HCT116 (cell line): ENCODE results near the gene IL18RAP. TPM values are rescaled to one million over a fixed set of nuclear protein-coding genes. Genes with fewer than 3 reads are reported as not detected.

Experiments
- ATAC-seq: fragments of 200-7000 bp; cut with Tn5 transposase; 2 replicates; pipeline ENCODE4 v1.9.1; 2020; ENCODE audit warnings: mild to moderate bottlenecking, moderate library complexity
- BruUV-seq: library from RNA; stranded (reverse); fragments of 400-500 nt; replicated peaks from 2 replicates; lab custom pipeline; 2021; lab: Mats Ljungman, UMichigan
- CTCF ChIA-PET: fragments of 300-600 bp; sonication (Branson Sonifier 250); formaldehyde crosslinking; loops from one replicate; lab custom pipeline; 2021; ENCODE audit warnings: antibody characterized with exemption; lab: Charles Lee
- POLR2A ChIA-PET: fragments of 300-600, 350-600 bp; sonication (Branson Sonifier 250); formaldehyde crosslinking; loops from one replicate; lab custom pipeline; 2021; ENCODE audit warnings: antibody characterized with exemption; lab: Charles Lee
- RAD21 ChIA-PET, 2 experiments: fragments of 300-600 bp; sonication (Branson Sonifier 250); formaldehyde crosslinking; loops; one replicate each; lab custom pipeline; 2023; ENCODE audit warnings: low total read pairs in 2 of 2; ENCODE audit not compliant: uncharacterized antibody in 2 of 2, unreplicated experiment in 2 of 2, low non-redundant PET in 1 of 2; lab: Charles Lee
- DNase-seq: peaks from one replicate; pipeline ENCODE4 v3.0.0-alpha.2; 2010; ENCODE audit warnings: low read depth, low spot score
- H2AFZ ChIP-seq: fragments of 200-600 bp; shearing (Covaris generic), sonication (generic); 2 replicates; pipeline ENCODE4 v1.6.1; 2017; ENCODE audit warnings: low read depth, mixed run types, mixed read lengths, antibody characterized with exemption, low read length; ENCODE audit not compliant: poor library complexity, severe bottlenecking
- H3K27ac ChIP-seq: 2 replicates; pipeline ENCODE4 v1.5.1; 2012; ENCODE audit warnings: low read depth, low read length
- H3K27me3 ChIP-seq: fragments of 200-600 bp; sonication (generic); 2 replicates; pipeline ENCODE4 v1.6.1; 2016; ENCODE audit warnings: mixed run types, low read length, mixed read lengths; ENCODE audit not compliant: insufficient read depth
- H3K36me3 ChIP-seq, 2 experiments: fragments of 200-500 bp in 1 of 2; fragments of 200-600 bp in 1 of 2; sonication (Bioruptor generic) in 1 of 2; sonication (generic) in 1 of 2; 2 replicates each; pipeline versions ENCODE4 v1.5.1 to v1.6.1; 2014 to 2016; ENCODE audit warnings: low read length in 2 of 2, inconsistent platforms in 1 of 2, mixed read lengths in 1 of 2, mixed run types in 1 of 2; ENCODE audit not compliant: insufficient read depth in 2 of 2, control insufficient read depth in 1 of 2
- H3K4me1 ChIP-seq, 2 experiments: fragments of 200-600 bp in 1 of 2; sonication (generic) in 1 of 2; 2 replicates each; pipeline versions ENCODE4 v1.5.1 to v1.6.1; 2012 to 2017; ENCODE audit warnings: low read length in 2 of 2, inconsistent platforms in 1 of 2, mild to moderate bottlenecking in 1 of 2, mixed read lengths in 1 of 2, mixed run types in 1 of 2, moderate library complexity in 1 of 2; ENCODE audit not compliant: insufficient read depth in 2 of 2, control insufficient read depth in 1 of 2
- H3K4me2 ChIP-seq: fragments of 200-600 bp; sonication (generic); 2 replicates; pipeline ENCODE4 v1.6.1; 2017; ENCODE audit warnings: mixed run types, low read length, mixed read lengths
- H3K4me3 ChIP-seq, 2 experiments: fragments of 200-600 bp in 1 of 2; sonication (generic) in 1 of 2; replicated peaks in 1 of 2; 2 replicates each; pipeline ENCODE4 v1.5.1; 2011 to 2016; ENCODE audit warnings: low read length in 2 of 2, control low read depth in 1 of 2, low read depth in 1 of 2, mild to moderate bottlenecking in 1 of 2, mixed read lengths in 1 of 2, mixed run types in 1 of 2
- H3K79me2 ChIP-seq: fragments of 200-600 bp; sonication (generic); 2 replicates; pipeline ENCODE4 v1.6.1; 2017; ENCODE audit warnings: mild to moderate bottlenecking, mixed run types, low read length, moderate library complexity, mixed read lengths; ENCODE audit not compliant: insufficient read depth
- H3K9ac ChIP-seq: fragments of 200-600 bp; sonication (generic); 2 replicates; pipeline ENCODE4 v1.6.1; 2016; ENCODE audit warnings: low read length, mixed read lengths
- H3K9me2 ChIP-seq: fragments of 200-600 bp; sonication (generic), shearing (Covaris generic); 2 replicates; pipeline ENCODE4 v1.6.1; 2017; ENCODE audit warnings: mixed run types, mild to moderate bottlenecking, moderate library complexity; ENCODE audit not compliant: insufficient read depth
- H3K9me3 ChIP-seq, 2 experiments: fragments of 200-500 bp in 1 of 2; fragments of 200-600 bp in 1 of 2; sonication (Bioruptor generic) in 1 of 2; sonication (generic) in 1 of 2; 2 replicates each; pipeline ENCODE4 v1.6.1; 2014 to 2017; ENCODE audit warnings: low read length in 2 of 2, mixed read lengths in 2 of 2, inconsistent platforms in 1 of 2, low read depth in 1 of 2, mild to moderate bottlenecking in 1 of 2, mixed run types in 1 of 2, moderate library complexity in 1 of 2; ENCODE audit not compliant: control insufficient read depth in 1 of 2, insufficient read depth in 1 of 2
- H4K20me1 ChIP-seq: fragments of 200-600 bp; sonication (generic), shearing (Covaris generic); 2 replicates; pipeline ENCODE4 v1.6.1; 2017; ENCODE audit warnings: mixed run types, mild to moderate bottlenecking, moderate library complexity; ENCODE audit not compliant: insufficient read depth
- EGR1 ChIP-seq: IDR thresholded peaks from 2 replicates; pipeline ENCODE4 v1.6.1; 2012; ENCODE audit warnings: low read depth
- EZH2 ChIP-seq: fragments of 200-600 bp; sonication (generic); IDR thresholded peaks from 2 replicates; pipeline ENCODE4 v1.6.1; 2017; ENCODE audit warnings: antibody characterized with exemption, mixed run types
- RAD21 ChIP-seq: IDR thresholded peaks from 2 replicates; pipeline ENCODE4 v1.6.1; 2012; ENCODE audit warnings: low read depth, mild to moderate bottlenecking
- REST ChIP-seq: IDR thresholded peaks from 2 replicates; pipeline ENCODE4 v1.6.1; 2012; ENCODE audit warnings: low read depth
- SIN3A ChIP-seq: IDR thresholded peaks from 2 replicates; pipeline ENCODE4 v1.6.1; 2012; ENCODE audit warnings: low read depth
- SP1 ChIP-seq: IDR thresholded peaks from 2 replicates; pipeline ENCODE4 v1.6.1; 2012; ENCODE audit warnings: low read depth
- TCF7L2 ChIP-seq: IDR thresholded peaks from 2 replicates; pipeline ENCODE4 v1.7.0; 2011; ENCODE audit warnings: borderline replicate concordance, inconsistent platforms; ENCODE audit not compliant: insufficient read depth, insufficient read length; ENCODE audit errors: extremely low read depth
- YY1 ChIP-seq: IDR thresholded peaks from 2 replicates; pipeline ENCODE4 v1.6.1; 2011; ENCODE audit warnings: low read length, low read depth, moderate library complexity, mild to moderate bottlenecking; ENCODE audit not compliant: insufficient replicate concordance; ENCODE audit errors: extremely low read depth
- ZFX ChIP-seq: fragments of 450-650 bp; IDR thresholded peaks from 2 replicates; pipeline ENCODE4 v1.6.1; 2017
- ZNF274 ChIP-seq: fragments of 200-500 bp; sonication (Bioruptor generic); IDR thresholded peaks from 2 replicates; pipeline ENCODE4 v1.6.1; 2014; ENCODE audit warnings: mild to moderate bottlenecking, low read depth, low read length, inconsistent platforms
- intact Hi-C: fragments of 100-400 bp; cut with micrococcal nuclease; formaldehyde crosslinking; loops from 2 replicates; pipeline ENCODE4 v1.10.0; 2022
- total RNA-seq: library from RNA; stranded (reverse); gene quantifications from one replicate; pipeline ENCODE4 v1.2.1, GENCODE V29; 2021; ENCODE audit not compliant: unreplicated experiment

The IL18RAP gene
- total RNA-seq, 1 experiment from 2014 or later, result not detected

- Histone ChIP-seq H3K4me3 (no peak overlapping the region), H3K4me1 (no peaks in the 10 kb centered on the region), H3K79me2 (no peaks in the 10 kb centered on the region), H4K20me1 (no peaks in the 10 kb centered on the region; the same call in 1 of the 2 replicates), H3K9me3 (no peaks in the 10 kb centered on the region), H2AFZ (no peak overlapping the region), H3K4me2 (no peak overlapping the region), H3K27ac (no peak overlapping the region), H3K36me3 (no peaks in the 10 kb centered on the region), H3K9me2 (no peaks in the 10 kb centered on the region), H3K9ac (no peak overlapping the region), H3K27me3 (no peaks in the 10 kb centered on the region)
- TF ChIP-seq TCF7L2 (no peak), SIN3A (no peak), RAD21 (no peak), ZFX (no peak), SP1 (no peak), EGR1 (no peak), REST (no peak)
- intact Hi-C loops, result no loop called here
- BruUV-seq, result no TSS peak
- ATAC-seq (no peak), DNase-seq (no peak)
- CTCF ChIA-PET, result no interaction called here
- POLR2A ChIA-PET, result no interaction called here
- RAD21 ChIA-PET, result no interaction called here
Observed at GRCh38 chr2:102392942-102393341, 30.0 kb upstream of the IL18RAP start.

- Histone ChIP-seq H3K27ac (no peak overlapping the region), H3K9me3 (no peaks in the 10 kb centered on the region), H3K27me3 (no peaks in the 10 kb centered on the region), H3K4me3 (no peak overlapping the region), H3K4me2 (no peak overlapping the region), H3K9ac (no peak overlapping the region), H4K20me1 (no peaks in the 10 kb centered on the region), H2AFZ (no peak overlapping the region), H3K9me2 (no peaks in the 10 kb centered on the region), H3K4me1 (no peaks in the 10 kb centered on the region), H3K79me2 (no peaks in the 10 kb centered on the region), H3K36me3 (no peaks in the 10 kb centered on the region)
- intact Hi-C loops, result no loop called here
- CTCF ChIA-PET, result no interaction called here
- RAD21 ChIA-PET, result no interaction called here
- no peak for ATAC-seq
- POLR2A ChIA-PET, result no interaction called here
- DNase-seq, result no peak
- no peak for TF ChIP-seq EZH2
- no peak for TF ChIP-seq YY1
- TF ChIP-seq RAD21, result no peak
- no peak for TF ChIP-seq ZNF274
- BruUV-seq, result no TSS peak
Observed at GRCh38 chr2:102396012-102396411, 26.9 kb upstream of the IL18RAP start.
